Natural killer cell treated with Interleukin-12 subunit alpha and Interleukin-12 subunit beta and Interleukin-15 and Interleukin-18, amount 100 ng/mL, for 72 hours (primary cell): ENCODE data around the gene DGUOK. TPM values are rescaled to one million over a fixed set of nuclear protein-coding genes. Genes with fewer than 3 reads are reported as not detected.

Experiments
- ATAC-seq, 2 donors: fragments of 150-1000 bp; cut with Tn5 transposase in 1 of 2; sonication (Bioruptor Pico), chemical (Tn5 transposase) in 1 of 2; 2 replicates each; pipeline ENCODE4 v1.10.0; 2021
- DNase-seq: peaks from one replicate; pipeline ENCODE4 v3.0.0; 2022; ENCODE audit warnings: low spot score
- H3K27ac Mint-ChIP-seq, 2 donors: 1 replicate in 1 of 2; 2 replicates in 1 of 2; pipeline ENCODE4 v1.8.0; 2022; ENCODE audit warnings: mixed read lengths in 2 of 2, mild to moderate bottlenecking in 1 of 2, moderate library complexity in 1 of 2
- H3K27me3 Mint-ChIP-seq, 2 donors: 1 replicate in 1 of 2; 2 replicates in 1 of 2; pipeline ENCODE4 v1.8.0; 2022; ENCODE audit warnings: mixed read lengths in 2 of 2
- H3K36me3 Mint-ChIP-seq: one replicate; pipeline ENCODE4 v1.8.0; 2022; ENCODE audit warnings: mixed read lengths
- H3K4me1 Mint-ChIP-seq, 2 donors: 1 replicate in 1 of 2; 2 replicates in 1 of 2; pipeline ENCODE4 v1.8.0; 2022; ENCODE audit warnings: low read depth in 2 of 2, mixed read lengths in 2 of 2, mild to moderate bottlenecking in 1 of 2
- H3K4me3 Mint-ChIP-seq: one replicate; pipeline ENCODE4 v1.8.0; 2022; ENCODE audit warnings: mixed read lengths
- H3K9me3 Mint-ChIP-seq: 2 replicates; pipeline ENCODE4 v1.8.0; 2022; ENCODE audit warnings: mixed read lengths
- total RNA-seq, 2 donors: library from RNA; stranded (reverse); gene quantifications; one replicate each; pipeline ENCODE4 v1.2.3, GENCODE V29; 2022

DGUOK gene
- total RNA-seq, 2 donors from 2014 or later, result 87.1 to 92.6 TPM

DNA sequence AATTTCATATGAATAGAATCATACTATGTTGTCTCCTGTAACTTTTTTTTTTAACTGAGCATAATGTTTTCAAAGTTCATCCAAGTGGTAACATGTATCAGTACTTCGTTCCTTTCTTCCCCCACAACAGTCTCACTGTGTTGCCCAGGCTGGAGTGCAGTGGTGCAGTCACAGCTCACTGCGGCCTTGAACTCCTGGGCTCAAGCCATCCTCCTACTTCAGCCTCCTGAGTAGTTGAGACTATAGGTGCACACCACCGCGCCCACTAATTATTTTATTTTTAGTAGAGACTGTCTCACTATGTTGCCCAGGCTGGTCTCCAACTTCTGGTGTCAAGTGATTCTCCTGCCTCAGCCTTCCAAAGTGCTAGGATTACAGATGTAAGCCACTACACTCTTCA lies 34.6 kb downstream of the DGUOK start:
- no peak overlapping the region for H3K4me3 Mint-ChIP-seq
- H3K27ac Mint-ChIP-seq, result no peak overlapping the region
- H3K4me1 Mint-ChIP-seq, result peaks cover 26 to 28% of the 10 kb centered on the region in 2 donors
- H3K36me3 Mint-ChIP-seq, result peaks cover 29% of the 10 kb centered on the region
- peaks cover 3% of the 10 kb centered on the region for H3K9me3 Mint-ChIP-seq
- no peak for ATAC-seq
- H3K27me3 Mint-ChIP-seq, result no peaks in the 10 kb centered on the region
- no peak for DNase-seq

DNA sequence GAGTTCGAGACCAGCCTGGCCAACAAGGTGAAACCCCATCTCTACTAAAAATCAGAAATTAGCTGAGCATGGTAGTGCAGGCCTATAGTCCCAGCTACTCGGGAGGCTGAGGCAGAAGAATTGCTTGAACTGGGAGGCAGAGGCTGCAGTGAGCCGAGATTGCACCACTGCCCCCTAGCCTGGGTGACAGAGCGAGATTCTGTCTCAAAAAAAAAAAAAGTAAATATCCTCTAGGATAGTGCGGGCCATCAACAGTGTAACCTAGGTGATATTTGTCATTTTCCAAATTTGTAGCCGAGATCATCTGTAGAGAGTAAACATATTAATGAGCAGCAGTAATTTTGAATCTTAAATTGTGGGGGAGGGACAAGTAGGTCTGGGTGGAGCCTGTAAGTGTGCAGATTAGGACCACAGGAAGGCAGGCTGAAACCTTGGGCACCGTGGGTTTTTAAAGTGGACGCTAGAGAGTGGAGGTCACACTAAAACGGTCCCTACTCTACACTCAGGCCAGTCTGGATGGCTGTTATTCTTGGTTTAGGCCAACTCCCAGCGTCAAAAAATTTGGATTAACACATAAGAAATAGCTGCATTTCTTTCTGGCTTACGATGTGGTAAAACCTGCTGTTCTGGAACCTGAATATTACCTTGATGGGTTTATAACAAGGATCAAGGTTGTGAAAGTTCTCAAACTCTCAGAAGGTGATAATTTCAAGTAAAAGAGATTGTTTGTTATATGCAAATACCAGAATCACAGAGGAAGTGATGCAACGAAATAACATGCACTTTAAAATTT lies 35.3 kb downstream of the DGUOK start:
- no peak for ATAC-seq
- H3K27ac Mint-ChIP-seq, result no peak overlapping the region
- peaks cover 3% of the 10 kb centered on the region for H3K9me3 Mint-ChIP-seq
- no peak overlapping the region for H3K4me3 Mint-ChIP-seq
- H3K36me3 Mint-ChIP-seq, result peaks cover 22% of the 10 kb centered on the region
- peaks cover 26 to 28% of the 10 kb centered on the region in 2 donors for H3K4me1 Mint-ChIP-seq
- no peaks in the 10 kb centered on the region for H3K27me3 Mint-ChIP-seq
- no peak for DNase-seq

DNA sequence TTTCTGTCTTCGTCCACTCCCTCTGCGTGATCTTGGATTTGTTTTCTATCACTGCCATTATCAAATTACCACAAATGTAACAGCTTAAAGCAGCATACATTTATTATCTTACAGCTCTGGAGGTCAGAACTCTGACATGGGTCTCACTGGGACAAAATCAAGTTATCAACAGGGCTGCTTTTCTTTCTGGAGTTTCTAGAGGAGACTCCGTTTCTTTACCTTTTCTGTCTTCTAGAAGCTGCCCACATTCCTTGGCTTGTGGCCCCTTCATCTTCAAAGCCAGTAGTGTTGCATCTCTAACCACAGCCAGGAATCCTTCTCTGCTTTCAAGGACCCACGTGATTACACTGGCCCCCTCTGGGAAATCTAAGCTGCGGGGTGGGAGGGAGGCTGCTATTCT lies 36.1 kb downstream of the DGUOK start:
- peaks cover 26 to 28% of the 10 kb centered on the region in 2 donors for H3K4me1 Mint-ChIP-seq
- peaks cover 3% of the 10 kb centered on the region for H3K9me3 Mint-ChIP-seq
- H3K27ac Mint-ChIP-seq, result no peak overlapping the region
- peaks cover 20% of the 10 kb centered on the region for H3K36me3 Mint-ChIP-seq
- no peak overlapping the region for H3K4me3 Mint-ChIP-seq
- no peak for DNase-seq
- no peaks in the 10 kb centered on the region for H3K27me3 Mint-ChIP-seq
- ATAC-seq, result no peak

DNA sequence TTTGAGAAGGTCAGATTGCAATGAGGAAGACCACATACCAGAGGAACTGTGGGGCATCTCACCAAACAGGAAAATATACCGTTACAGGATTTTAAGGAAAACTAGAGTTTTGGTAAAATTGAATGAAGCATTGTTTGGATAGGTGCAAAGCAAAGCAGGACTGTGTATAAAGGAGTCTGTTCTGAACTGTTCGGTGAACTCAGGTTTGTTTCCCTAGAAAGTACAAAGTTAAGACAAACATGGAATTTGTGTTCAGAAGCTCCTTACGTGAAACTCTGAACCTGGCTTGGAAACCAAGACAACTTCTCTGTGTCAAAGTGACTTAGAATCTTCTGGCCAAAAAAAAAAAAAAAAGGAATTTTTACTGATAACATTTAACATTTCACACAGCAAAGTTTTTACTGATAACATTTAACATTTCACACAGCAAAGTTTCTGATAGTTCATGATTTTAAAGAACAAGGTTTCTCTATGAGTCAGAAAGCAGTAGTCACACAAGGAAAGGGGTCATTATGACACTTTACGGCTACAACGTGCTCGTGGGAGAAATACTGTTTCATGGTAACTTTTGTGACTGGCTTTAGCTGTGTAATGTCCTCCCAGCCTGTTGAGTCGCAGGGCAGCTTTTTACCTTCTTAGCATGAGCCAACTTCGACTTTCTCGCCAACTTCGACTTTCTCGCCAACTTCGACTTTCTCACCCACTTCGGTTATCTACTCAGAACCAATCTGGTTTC lies 36.9 kb downstream of the DGUOK start:
- Mint-ChIP-seq H3K27me3 (no peaks in the 10 kb centered on the region), H3K27ac (peak overlapping the region; percentile 17 to 64), H3K4me3 (peak overlapping the region; percentile 75), H3K9me3 (peaks cover 3% of the 10 kb centered on the region), H3K4me1 (peaks cover 25 to 26% of the 10 kb centered on the region in 2 donors), H3K36me3 (peaks cover 12% of the 10 kb centered on the region)
- ATAC-seq (peak; percentile 76 to 91), DNase-seq (no peak)

DNA sequence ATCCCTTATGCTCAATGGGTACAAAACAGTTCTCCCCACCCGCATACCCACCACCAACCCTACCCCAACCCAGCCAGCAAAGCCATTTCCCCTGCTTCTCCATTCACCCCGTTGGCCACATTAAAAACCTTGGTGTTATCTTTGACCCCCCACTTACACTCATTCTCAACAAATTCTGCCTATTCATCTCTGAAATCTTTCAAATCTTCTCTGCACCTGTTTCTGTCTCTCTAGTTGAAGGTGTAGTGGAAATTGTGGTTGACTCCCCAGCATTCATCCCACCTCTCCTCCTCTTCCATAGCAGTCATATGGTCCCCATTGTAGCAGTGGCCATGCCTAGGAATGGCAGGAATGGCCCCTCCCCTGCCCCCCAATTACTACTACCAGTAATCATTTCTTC lies 37.5 kb downstream of the DGUOK start:
- DNase-seq (no peak), ATAC-seq (peak in 1 of 2 donors; percentile 24)
- H3K27me3 Mint-ChIP-seq, result no peaks in the 10 kb centered on the region
- H3K4me1 Mint-ChIP-seq, result peaks cover 29 to 30% of the 10 kb centered on the region in 2 donors
- peak overlapping the region; percentile 17 to 64 for H3K27ac Mint-ChIP-seq
- H3K4me3 Mint-ChIP-seq, result peak overlapping the region; percentile 75
- H3K36me3 Mint-ChIP-seq, result peaks cover 5% of the 10 kb centered on the region
- peaks cover 3% of the 10 kb centered on the region for H3K9me3 Mint-ChIP-seq

DNA sequence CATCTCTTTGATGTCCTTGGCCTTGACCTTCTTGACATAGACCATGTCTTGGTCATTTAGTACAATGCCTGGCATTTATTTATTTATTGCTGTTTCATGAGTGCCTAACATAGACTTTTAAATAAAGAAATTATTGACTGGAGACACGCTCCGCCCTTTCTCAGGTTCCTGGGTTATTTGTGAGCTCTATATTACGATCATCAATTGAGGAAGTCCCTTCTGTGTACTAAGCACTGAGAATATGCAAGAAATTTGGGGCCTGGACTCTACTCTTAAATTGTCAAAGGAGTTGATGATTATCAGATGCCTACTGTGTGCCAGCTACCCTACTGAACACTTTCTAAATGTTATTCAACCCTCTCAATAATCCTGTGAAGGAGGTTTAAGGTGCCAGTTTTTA lies 38.4 kb downstream of the DGUOK start:
- Mint-ChIP-seq H3K36me3 (peaks cover 5% of the 10 kb centered on the region), H3K4me3 (no peak overlapping the region), H3K27ac (peak overlapping the region; percentile 17 to 64), H3K27me3 (no peaks in the 10 kb centered on the region), H3K4me1 (peaks cover 36 to 38% of the 10 kb centered on the region in 2 donors), H3K9me3 (peaks cover 3% of the 10 kb centered on the region)
- ATAC-seq (no peak), DNase-seq (no peak)

DNA sequence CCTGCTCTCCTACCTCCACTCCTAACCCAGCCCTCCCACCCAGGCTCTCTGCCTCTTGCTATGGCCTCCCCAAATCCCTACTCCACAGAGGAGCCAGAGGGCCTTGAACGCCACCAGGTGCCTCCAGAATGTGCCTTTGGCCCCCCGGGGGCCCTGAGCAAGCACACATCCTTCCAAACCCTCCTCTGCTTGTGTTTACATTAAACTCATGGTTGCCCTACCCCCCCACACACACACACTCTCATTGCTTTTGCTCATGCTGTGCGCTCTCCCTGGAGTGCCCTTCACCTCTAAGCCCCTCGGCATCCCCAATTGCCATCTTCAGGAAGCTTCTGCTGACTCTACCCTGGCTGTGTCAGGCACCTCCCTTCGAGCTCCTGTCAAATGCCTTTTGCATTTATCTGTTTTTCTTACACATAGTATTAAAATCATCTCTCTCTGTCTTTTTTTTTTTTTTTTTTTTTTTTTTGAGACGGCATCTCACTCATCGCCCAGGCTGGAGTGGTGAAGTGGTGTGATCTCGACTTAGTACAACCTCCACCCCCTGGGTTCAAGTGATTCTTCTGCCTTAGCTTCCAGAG lies 41.8 kb downstream of the DGUOK start:
- DNase-seq (no peak), ATAC-seq (no peak)
- Mint-ChIP-seq H3K27ac (peak overlapping the region in 1 of 2 donors; percentile 30), H3K36me3 (no peaks in the 10 kb centered on the region), H3K4me1 (peaks cover 48 to 54% of the 10 kb centered on the region in 2 donors), H3K9me3 (peaks cover 3% of the 10 kb centered on the region), H3K27me3 (no peaks in the 10 kb centered on the region), H3K4me3 (no peak overlapping the region)

DNA sequence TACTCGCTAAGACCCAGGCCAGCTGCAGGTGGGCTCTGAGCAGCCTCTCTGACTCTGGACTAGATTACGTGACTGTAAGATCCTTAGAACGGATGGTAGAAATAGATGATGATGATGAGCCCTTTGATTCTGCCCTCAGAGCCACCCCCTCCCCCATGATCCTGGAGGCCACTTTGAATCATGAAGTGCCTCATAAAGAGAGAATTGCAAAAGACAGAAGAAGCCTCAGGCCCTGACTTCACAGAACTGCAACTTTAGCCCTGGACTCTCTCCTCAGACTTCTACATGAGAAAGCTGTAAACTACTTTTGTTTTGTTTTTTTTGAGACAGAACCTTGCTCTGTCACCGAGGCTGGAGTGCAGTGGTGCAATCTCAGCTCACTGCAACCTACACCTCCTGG lies 42.7 kb downstream of the DGUOK start:
- no peaks in the 10 kb centered on the region for H3K36me3 Mint-ChIP-seq
- no peaks in the 10 kb centered on the region for H3K9me3 Mint-ChIP-seq
- H3K4me3 Mint-ChIP-seq, result no peak overlapping the region
- peak overlapping the region; percentile 82 to 85 for H3K27ac Mint-ChIP-seq
- ATAC-seq, result no peak
- H3K4me1 Mint-ChIP-seq, result peaks cover 42 to 47% of the 10 kb centered on the region in 2 donors
- no peaks in the 10 kb centered on the region for H3K27me3 Mint-ChIP-seq
- DNase-seq, result no peak

DNA sequence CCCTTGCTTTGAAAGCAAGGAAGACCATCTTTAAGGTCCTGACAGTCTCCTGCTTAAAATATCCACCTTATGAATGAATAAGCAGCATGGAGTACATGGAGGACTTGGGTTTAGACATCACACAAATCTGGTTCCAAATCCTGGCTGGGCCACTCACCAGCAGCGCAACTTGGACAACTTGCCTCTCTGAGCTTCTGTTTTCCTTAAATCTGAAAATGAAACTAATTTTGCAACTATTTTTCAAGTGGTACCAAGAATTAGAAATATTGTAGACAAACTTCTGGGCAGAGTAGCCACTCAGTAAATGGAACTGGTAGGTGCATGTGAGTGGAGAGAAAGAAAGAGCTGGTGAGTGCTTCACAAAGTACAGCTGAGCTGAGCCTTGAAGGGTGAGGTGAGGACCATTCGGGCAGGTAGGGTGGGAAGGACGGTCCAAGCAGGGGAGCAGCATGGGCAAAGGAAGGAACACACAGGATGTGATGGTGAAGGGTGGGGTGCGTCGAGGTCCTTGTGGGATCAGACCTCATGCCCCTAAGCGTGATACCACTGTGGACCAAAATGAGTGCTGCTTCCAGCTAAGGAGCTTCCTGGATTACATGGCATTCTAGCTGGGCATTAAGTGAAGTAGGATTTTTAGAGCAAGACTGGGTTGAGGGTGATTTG lies 43.6 kb downstream of the DGUOK start:
- ATAC-seq (peak; percentile 12 to 46), DNase-seq (no peak)
- Mint-ChIP-seq H3K9me3 (no peaks in the 10 kb centered on the region), H3K27ac (peak overlapping the region; percentile 82 to 85), H3K36me3 (no peaks in the 10 kb centered on the region), H3K4me3 (peak overlapping the region; percentile 89), H3K4me1 (peaks cover 36 to 38% of the 10 kb centered on the region in 2 donors), H3K27me3 (no peaks in the 10 kb centered on the region)

DNA sequence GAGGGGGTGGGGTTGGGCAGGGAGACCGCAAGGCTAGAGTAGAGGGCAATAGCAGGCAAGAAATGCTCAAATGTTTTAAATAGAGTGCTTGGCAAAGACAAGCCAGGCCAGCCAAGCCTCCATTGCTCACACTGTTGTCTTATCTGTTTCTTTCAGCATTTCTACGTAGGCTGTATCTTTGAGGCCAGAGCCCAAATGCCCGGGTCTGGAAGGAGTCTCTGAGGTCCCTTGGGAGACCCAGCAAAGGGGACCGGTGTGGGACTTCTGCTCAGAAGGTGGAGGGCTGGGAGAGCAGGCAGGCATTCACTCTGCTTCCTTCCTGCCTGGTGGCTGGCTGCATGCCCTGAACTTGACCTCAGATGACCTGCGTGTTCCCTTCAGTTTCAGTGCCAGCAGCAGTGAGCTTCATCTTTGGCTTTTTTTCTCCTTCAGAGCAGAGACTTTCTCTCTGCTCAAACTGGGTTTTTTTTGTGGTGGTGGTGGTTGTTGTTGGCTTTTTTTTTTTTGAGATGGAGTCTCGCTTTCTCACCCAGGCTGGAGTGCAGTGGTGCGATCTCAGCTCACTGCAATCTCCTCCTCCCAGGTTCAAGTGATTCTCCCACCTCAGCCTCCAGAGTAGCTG lies 44.3 kb downstream of the DGUOK start:
- Mint-ChIP-seq H3K36me3 (no peaks in the 10 kb centered on the region), H3K27me3 (no peaks in the 10 kb centered on the region), H3K4me1 (peaks cover 37 to 41% of the 10 kb centered on the region in 2 donors), H3K4me3 (peak overlapping the region; percentile 89), H3K27ac (peak overlapping the region; percentile 82 to 85), H3K9me3 (no peaks in the 10 kb centered on the region)
- ATAC-seq (peak; percentile 90 to 93), DNase-seq (peak; percentile 80)

DNA sequence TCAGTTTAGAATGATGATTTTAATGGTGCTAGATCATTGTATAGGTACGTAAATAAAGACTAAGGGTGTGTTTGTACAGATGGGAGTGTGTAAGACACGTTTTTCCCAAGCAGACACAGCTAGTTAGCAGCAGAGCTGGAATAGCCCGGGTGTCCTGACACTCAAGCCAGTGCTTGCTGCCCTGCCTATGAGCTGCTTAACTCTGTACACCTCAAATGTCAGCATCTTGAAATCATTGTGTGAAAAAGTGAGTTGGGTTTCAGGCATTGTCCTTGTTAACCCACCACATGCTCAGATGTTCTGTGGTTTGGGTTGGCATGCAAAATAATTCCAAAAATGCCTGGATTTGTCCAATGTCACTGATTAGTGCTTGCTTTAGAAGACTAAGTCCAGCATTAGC lies 45.0 kb downstream of the DGUOK start:
- DNase-seq, result no peak
- H3K27ac Mint-ChIP-seq, result peak overlapping the region; percentile 82 to 85
- no peaks in the 10 kb centered on the region for H3K9me3 Mint-ChIP-seq
- peak overlapping the region; percentile 89 for H3K4me3 Mint-ChIP-seq
- ATAC-seq, result no peak
- H3K4me1 Mint-ChIP-seq, result peaks cover 37 to 41% of the 10 kb centered on the region in 2 donors
- no peaks in the 10 kb centered on the region for H3K27me3 Mint-ChIP-seq
- no peaks in the 10 kb centered on the region for H3K36me3 Mint-ChIP-seq

DNA sequence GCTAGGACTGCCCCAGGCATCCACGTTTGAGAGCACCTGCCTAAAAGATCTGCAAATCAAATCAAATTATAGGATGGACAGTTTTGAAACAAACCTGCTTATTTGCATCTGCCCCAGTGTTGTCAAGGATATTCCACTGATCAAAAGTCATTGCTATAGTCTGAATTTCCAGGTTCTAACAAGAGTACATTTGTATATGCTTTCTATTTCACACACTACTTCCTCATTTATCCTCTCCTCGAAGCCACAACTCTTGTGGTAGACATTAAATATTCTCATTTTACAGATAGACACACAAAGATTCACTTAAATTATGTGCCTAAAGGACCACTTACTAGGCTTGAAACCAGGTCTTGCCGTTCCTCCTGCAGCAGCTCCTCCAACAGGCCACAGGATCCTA lies 46.2 kb downstream of the DGUOK start:
- H3K36me3 Mint-ChIP-seq, result no peaks in the 10 kb centered on the region
- H3K27me3 Mint-ChIP-seq, result peaks cover 0 to 4% of the 10 kb centered on the region in 2 donors
- ATAC-seq (no peak), DNase-seq (no peak)
- H3K4me3 Mint-ChIP-seq, result no peak overlapping the region
- peak overlapping the region in 1 of 2 donors; percentile 24 for H3K27ac Mint-ChIP-seq
- no peaks in the 10 kb centered on the region for H3K9me3 Mint-ChIP-seq
- peaks cover 37 to 45% of the 10 kb centered on the region in 2 donors for H3K4me1 Mint-ChIP-seq

DNA sequence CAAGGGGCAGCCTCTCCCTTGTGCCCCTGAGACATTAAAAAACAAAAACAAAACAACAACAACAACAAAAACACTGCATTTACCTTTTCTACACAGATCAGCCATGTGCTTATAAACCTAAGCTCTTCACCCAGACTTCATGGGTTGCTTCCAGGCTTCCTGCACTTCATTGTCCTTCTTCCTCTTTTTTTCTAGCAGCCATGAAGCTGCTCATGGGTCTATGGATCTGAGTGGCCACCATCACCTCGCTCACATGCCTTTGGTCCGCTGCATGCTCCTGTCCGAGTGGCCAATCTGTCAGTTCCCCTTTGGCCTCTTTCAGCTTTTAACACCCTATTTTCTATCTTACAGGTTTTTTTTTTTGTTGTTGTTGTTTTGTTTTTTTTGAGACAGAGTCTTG lies 49.1 kb downstream of the DGUOK start:
- H3K27ac Mint-ChIP-seq, result peak overlapping the region in 1 of 2 donors; percentile 31
- H3K4me3 Mint-ChIP-seq, result no peak overlapping the region
- peaks cover 41 to 42% of the 10 kb centered on the region in 2 donors for H3K4me1 Mint-ChIP-seq
- ATAC-seq (no peak), DNase-seq (no peak)
- peaks cover 17 to 21% of the 10 kb centered on the region in 2 donors for H3K27me3 Mint-ChIP-seq
- H3K36me3 Mint-ChIP-seq, result no peaks in the 10 kb centered on the region
- no peaks in the 10 kb centered on the region for H3K9me3 Mint-ChIP-seq
